NCI-H524 (cell line): Measurements from ENCODE around the gene TMEM59L.
"Not testable (repeated sequence)": the region's sequence is repeated elsewhere in the genome, so short reads cannot be mapped to it uniquely, and the experiment has no call there.

Source experiments
- DNase-seq, 2 experiments: peaks; one replicate each; lab custom pipeline; 2025; lab: John Stamatoyannopoulos, UW

Gene TMEM59L

DNA sequence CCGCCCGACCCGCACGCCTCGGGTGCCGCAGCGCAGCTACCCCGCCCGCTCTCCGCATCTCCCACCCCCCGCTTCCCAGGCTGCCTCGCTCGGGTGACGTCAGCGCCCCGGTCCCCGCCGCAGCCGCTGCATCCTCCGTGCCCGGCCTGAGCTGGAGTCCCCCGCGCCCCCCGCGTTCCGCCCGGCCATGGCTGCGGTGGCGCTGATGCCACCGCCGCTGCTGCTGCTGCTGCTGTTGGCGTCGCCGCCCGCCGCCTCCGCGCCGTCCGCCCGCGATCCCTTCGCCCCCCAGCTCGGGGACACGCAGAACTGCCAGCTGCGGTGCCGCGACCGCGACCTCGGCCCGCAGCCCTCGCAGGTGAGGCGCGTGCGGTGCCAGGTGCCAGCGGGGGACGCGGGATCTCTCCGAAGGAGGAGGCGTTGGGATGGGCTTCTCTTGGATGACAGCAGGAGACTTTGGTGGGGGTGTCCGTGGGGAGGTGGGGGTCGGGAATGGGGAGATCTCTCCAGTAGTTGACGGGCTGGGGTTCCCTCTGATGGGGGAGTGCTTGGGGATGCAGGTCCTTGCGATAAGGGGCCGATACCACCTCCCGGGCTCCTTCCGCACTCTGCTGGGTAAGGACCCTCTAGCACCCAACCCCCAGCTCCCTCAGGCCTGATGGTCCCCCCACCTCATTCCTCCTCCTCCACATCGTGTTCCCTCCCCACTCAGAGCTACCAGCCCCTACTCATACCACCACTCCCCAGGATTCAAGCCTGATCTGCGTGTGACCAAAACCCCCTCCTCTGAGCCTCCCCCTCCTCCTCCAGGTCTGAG lies at the start of gene TMEM59L:
Gene TMEM59L, plus strand, starts transcription at position 99 of the 817 bp plus-strand sequence. Its CDS starts 89 bp downstream, at position 188.
- no peak for DNase-seq

DNA sequence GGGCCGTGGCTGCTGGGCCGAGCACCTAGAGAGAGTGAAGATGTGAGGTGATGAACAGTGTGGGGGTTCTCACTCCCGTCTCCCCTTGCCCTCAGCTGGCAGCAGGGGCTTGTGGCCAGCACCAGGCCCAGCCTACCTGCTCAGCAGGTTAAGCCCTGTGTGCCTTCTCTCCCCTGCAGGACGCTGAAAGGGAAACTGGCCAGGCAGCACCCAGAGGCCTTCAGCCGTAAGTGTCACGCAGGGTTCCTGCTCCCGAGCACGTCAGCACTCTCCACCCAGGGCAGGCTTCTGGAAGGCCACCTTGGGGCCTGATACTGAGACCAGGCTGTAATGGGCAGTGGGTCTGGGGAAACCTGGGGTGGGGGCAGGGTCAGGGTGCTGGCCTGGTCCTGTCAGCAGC lies 45.7 kb upstream of the TMEM59L start:
- no peak for DNase-seq

DNA sequence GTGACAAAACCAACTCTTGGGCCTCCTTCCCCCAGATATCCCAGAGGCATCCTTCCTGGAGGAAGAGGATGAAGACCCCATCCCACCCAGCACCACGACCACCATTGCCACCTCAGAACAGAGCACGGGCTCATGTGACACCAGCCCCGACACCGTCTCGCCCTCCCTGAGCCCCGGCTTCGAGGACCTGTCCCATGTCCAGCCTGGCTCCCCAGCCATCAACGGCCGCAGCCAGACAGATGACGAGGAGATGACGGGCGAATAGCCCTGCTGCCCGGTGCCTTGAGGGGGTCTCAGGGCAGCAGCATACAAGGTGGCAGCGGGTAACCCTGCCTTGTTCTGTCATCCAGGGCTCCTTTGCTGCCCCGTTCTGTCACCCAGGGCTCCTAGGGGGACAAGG lies 44.3 kb upstream of the TMEM59L start:
- no peak for DNase-seq

DNA sequence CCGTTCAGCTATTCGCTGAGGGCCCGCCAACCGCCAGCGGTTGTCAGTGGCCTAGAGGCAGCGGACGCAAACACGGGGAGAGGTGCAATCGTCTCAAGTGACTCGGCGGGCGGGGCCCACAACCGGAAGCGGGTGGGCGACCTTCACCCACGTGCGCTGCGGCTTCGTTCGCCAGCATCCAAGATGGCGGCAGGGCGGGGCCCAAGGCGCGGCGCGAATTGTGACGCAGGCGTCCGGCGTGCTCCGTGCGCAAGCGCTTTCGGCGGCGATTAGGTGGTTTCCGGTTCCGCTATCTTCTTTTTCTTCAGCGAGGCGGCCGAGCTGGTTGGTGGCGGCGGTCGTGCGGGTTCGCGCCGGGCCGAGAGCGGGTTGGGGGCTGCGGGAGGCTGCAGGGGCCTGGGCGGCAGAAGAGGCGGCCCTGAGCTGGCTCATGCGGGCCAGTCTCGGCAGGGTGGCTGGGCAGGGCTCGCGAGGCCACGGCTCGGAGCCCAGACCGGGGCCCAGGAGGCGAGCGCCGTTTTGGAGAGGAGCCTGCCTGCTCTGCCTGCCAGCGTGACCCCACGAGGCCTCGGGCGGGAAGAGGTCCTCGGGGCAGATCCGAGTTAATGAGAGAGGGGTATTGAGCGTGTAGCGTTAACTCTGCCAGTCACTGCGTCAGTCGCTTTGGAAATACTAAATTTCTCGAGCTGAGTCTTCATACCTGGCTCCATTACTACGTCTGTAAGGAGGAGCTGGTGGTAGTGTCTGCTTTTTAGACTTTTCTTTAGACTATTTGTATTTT lies 40.9 kb upstream of the TMEM59L start, which contains the start of gene UBA52:
Gene UBA52, plus strand, starts transcription at position 294 of the 781 bp plus-strand sequence. CDS start 1,444 bp downstream, outside the sequence.
- DNase-seq = peak; percentile 99

DNA sequence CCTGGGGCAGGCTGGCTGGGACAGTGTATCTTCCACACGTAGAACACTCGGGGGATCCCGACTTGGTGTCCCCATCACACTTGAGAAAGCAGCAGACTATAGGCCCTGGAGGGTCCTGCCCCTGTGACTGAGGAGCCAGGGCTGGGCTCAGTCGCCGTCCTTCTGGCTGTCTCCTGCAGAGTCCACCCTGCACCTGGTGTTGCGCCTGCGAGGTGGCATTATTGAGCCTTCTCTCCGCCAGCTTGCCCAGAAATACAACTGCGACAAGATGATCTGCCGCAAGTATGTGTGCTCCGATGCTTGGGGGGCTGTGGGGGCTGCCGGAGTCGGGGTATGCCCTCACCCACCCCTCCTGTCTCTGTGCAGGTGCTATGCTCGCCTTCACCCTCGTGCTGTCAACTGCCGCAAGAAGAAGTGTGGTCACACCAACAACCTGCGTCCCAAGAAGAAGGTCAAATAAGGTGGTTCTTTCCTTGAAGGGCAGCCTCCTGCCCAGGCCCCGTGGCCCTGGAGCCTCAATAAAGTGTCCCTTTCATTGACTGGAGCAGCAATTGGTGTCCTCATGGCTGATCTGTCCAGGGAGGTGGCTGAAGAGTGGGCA lies 37.9 kb upstream of the TMEM59L start:
- no peak for DNase-seq

DNA sequence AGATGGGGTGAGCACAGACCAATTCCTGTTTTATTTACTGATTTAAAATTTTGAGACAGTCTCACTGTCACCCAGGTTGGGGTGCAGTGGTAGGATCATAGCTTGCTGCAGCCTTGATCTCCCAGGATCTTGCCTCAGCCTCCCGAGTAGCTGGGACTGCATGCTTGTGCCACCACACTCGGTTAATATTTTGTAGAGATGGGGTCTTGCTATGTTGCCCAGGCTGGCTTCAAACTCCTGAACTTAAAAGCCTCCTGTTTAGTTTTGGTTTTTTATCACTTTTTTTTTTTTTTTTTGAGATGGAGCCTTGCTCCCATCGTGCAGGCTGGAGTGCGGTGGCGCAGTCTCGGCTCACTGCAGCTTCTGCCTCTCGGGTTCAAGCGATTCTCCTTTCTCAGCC lies 36.3 kb upstream of the TMEM59L start:
- DNase-seq = no peak

DNA sequence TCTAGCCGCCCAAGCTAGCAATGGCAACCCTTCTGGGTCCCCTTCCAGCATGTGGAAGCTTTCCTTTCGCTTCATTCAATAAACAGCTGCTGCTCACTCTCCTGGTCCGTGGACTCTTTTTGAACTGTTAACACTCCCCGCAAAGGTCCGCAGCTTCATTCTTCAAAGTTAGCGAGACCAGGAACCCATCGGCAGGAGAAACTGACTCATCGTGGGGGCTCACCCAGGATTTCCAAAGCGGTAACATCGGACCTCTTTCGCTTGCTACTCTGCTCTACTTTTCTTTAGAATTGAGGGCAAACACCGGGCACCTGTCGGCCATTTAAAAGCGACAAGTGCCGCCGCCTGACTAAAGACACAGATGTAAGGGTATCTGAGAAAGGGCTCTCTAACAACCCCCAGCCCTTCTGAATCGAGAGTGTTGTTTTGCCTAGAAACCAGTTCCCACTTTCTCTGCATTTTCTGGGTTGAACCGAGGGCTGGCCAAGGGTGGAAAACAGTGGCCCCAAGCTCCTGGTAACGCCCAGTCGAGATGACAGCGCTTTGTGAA lies 35.2 kb upstream of the TMEM59L start:
- no peak for DNase-seq

DNA sequence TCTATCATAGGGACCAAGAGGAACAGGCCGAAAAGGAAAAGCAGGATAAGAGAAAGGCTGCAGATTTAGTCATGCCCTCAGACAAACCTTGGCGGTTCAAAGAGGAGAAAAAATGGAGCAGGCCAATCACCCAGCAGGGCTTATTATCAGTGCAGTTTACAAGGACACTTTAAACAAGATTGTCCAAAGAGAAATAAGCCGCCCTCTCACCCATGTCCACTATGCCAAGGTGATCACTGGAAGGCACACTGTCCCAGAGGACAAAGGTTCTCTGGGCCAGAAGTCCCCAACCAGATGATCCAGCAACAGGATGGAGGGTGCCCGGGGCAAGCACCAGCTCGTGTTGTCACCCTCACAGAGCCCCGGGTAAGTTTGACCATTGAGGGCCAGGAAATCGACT lies 32.4 kb upstream of the TMEM59L start:
- DNase-seq = no peak

DNA sequence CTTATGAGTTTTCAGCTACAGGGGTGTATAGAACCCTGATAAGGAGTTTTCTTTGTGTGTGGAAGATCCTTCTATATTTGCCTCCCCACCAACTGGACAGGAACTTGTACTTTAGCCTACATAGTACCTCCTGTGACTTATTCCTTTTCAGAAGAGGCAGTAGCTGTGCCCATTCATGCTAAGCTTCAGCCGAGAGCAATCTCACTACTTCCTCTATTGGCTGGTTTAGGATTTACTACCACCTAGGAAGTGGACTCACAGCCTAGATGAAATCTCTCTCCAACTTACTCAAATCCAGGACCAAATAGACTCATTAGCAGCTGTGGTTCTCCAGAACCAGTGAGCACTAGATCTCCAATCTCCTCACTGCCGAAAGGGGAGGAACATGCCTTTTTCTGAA lies 26.4 kb upstream of the TMEM59L start:
- no peak for DNase-seq

DNA sequence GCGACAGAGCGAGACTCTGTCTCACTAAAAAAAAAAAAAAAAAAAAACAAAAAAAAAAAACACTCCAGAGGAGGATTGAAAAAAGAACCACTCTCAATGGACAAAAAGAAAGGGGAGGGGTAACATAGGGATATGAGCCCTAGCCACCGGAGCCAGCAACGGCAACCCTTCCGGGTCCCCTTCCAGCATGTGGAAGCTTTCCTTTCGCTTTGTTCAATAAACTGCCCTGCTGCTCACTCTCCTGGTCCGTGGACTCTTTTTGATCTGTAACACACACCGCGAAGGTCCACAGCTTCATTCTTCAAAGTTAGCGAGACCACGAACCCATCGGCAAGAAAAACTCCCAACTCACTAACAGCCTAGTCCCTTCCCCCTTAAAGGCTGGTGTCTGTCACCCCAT lies 25.1 kb upstream of the TMEM59L start:
- DNase-seq = no peak

DNA sequence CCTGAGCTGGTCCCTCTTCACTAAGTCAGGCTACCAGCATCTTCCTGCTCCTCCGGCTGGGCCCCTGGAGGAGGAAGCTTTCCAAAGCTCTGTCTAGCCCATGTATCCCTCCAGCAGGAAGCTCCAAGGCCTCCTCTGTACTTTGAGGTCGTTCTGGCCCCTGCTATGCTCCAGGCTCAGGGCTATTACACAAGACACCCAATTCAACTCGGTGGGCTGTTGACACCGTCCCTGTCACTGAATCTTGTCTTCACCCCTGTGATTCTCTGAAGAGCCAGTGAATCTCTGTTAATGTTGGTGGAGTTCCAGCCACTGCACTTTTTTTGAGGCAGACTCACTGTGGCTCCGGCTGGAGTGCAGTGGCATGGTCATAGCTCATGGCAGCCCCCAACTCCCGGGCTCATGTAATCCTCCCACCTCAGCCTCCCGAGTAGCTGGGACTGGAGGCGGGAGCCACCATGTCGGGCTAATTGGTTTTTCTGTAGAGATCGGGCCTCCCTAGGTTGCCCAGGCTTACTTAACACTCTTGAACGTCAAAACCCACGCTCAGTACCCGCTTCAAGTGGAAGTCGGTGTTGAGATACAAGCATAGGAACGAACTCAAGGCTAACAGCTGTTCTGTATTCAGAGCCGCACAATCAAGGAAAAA lies 24.6 kb upstream of the TMEM59L start:
- DNase-seq = no peak

DNA sequence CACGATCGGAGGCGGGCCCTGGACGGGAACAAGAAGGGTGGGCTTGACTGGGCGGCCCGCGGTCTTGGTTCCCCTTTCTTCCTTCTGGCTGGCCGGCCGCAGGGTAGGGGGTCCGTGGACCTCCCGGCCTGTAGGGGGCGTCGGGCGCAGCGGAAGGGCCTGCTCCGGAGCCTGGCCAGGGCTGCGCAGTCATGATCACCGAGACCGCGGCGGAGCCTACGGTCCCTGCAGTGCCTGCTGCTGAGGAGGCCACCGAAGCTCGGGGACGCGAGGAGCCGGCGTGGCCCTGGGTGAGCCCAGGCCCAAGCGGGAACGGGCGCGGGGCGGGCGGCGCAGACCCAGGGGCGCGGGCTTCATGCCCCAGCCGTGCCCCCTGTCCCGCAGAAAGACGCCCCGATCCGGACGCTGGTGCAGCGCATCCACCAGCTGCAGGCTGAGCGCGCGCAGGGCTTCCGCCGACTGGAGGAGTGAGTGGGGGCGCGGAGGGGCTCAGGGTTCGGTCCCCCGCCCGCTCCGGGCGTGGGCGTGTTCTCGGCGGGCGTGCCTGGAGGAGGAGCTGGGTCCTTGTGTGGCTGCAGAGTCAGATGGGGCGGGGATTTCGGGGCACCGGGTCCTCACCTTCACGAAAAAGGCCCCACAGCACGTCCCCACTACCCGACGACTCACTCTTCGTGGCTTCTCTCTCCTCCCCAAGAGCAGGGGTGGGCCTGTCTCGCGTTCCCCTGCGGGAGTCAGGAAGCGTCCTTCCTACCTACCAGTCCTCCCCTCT lies 23.9 kb upstream of the TMEM59L start, which contains the start of gene REX1BD:
Gene REX1BD, plus strand, starts transcription at position 188 of the 769 bp plus-strand sequence. Its CDS starts 4 bp downstream, at position 192.
- DNase-seq = peak; percentile 87

DNA sequence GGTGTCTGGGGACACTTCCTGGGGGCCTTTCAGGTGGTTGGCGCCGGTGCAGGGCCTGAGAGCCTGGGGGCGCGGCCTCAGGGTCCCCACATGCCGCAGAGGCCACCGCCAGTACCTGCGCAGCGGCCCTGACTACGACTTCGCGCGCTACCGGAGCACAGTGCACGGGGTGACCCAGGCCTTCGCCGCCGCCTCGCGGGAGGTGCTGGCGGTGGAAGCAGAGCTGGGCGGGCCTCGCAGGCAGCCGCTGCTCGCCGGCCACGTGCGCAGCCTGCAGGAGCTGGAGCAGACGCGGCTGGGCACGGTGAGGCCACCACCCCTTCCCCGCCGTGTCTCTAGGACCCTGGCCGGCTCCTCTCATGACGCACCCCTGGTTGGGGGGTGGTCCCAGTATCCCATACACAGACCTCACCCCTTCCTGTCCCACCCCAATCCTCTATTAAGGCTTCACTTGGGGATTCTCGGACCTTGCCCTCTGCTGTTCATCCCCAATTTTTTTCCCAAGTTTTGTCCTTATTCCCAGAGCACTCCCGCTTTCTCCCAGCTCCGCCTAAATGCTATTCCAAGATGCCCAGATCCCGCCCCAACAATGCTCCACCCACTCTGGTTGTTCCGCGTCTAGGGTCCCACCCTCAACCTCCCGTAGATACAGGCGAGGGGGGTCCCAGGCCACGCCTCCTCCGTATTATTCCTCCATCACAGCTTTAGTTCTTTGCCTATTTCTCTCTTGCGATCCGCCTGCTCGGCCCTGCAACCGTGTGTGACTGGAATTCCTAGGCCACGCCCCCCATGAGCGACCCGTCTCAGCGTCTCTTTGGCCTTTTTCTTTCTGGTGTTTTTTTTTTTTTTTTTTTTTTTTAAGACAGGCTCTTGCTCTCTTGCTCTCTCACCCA lies 23.0 kb upstream of the TMEM59L start:
- DNase-seq = peak in 1 of 2 experiments; percentile 65

DNA sequence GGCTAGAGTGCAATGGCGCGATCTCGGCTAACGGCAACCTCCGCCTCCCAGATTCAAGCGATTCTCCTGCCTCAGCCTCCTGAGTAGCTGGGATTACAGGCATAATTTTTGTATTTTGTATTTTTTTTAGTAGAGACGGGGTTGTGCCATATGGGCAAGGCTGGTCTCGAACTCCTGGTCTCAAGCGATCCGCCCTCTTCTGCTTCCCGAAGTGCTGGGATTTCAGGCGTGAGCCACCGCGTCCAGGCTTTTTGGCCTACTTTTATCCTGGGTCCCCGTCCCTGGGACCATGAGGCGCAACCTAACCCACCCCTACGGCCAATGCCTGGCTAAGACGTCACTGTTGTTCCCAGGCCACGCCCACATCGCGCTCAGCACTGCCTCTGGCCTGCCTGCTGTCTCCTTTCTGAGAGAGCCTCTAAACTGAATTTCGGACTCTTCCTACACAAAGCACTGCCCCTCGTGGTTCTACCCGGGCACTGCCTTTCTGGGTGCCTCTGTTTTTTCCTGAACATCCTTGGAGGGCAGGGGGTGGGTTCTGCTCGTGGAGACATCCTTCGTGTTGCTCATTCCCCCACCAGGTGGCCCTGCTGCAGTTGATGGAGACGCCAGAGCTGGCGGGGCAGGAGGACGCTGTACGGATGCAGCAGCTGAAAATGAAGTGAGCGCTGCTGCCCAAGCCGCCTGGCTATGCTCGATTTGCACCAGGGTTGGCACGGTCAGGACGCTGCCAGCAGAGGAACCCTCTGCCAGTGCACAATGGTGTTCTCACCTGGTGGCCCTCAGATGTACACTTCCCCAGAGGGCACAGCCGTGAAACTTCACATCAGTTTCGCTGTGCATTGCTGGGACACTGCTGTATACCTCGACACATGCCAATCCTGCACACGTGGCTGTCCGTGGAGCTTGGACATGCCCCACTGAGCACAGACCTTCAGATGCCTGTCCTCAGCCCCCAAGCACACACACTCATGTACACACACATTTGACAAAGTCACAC lies 22.1 kb upstream of the TMEM59L start:
- DNase-seq = peak; percentile 40 to 49

DNA sequence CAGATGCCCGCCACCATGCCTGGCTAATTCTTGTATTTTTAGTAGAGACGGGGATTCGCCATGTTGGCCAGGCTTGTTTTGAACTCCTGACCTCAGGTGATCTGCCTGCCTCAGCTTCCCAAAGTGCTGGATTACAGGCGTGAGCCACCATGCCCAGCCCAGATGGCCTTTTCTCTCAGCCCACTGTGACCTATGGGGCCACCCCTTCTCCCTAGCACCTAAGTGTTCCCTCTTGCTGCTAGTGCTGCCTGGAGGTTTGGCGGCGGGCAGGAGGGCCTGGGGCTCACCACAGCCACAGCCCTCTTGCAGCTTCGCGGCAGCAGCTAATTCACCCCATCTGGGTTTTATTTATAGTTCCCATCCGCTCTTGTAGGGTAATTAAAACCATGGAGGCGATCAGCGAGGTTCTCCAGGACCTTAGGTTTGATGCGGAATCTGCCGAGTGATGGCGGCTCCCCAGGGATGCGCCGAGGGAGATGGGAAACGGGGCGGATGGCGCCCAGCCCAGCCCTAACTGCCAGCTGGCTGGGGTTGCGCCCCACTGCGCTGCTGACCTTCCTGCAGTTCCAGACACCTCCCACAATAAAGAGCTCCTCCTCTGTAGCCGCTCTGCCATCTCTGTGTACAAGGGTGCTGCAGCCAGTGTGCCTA lies 20.8 kb upstream of the TMEM59L start:
- DNase-seq = no peak

DNA sequence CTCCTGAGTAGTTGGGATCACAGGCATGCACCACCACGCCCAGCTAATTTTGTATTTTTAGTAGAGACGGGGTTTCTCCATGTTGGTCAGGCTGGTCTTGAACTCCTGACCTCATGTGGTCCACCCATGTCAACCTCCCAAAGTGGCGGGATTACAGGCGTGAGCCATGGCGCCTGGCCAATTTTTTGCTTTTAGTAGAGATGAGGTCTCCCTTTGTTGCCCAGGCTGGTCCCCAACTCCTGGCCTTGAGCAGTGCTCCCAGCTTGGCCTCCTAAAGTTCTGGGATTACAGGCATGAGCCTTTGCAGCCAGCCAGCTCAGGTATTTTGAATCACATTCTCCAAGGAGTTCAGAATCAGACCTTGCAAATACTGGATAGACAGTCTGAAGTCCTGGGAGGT lies 19.9 kb upstream of the TMEM59L start:
- not testable (repeated sequence) for DNase-seq

DNA sequence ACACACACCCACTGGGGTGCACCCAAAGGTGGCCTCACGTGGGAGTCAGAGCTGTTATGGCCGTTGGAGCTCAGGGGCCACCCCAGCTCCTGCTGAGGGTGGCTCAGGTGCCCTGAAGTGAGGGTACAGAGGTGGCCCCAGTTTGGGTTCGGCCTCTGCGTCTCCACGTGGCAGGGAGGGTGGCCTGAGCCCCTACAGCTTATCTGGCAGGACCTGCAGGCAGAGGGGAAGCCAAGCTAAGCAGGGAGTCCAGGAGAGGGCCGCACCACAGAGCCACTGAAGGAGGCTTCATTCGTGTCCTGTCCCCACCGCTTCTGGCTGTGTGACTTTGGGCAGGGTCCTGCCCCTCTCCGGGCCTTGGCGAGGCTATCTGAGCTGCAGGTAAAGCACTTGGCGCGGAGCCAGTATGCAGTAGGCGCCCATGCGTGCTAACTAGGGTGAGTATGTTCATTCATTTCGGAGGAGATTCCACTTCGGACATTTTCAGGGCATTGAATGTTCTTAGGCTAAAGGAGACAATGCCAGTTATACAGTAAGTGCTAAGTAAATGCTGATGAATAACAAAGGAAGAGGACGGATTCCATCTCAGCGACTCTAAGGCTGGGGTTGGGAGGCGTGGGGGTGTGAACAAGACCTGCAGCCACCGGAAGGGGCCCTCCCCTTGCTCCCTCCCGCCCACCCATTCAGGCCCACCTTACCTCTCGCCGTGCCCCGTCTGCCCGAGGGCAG lies 19.1 kb upstream of the TMEM59L start:
- no peak for DNase-seq
